Measurements from ENCODE around the gene METTL18. TPM values are rescaled to one million over a fixed set of nuclear protein-coding genes. Genes with fewer than 3 reads are reported as not detected.

The METTL18 gene
- total RNA-seq, 2 experiments from 2014 or later, result 11.6 to 13.3 TPM

- peaks cover 26% of the 10 kb centered on the region for H3K27me3 Mint-ChIP-seq
- no peaks in the 10 kb centered on the region for H3K4me1 Mint-ChIP-seq
- no peak for DNase-seq
- ATAC-seq, result no peak
- no peak overlapping the region for H3K4me3 Mint-ChIP-seq
- H3K9me3 Mint-ChIP-seq (ENCODE audit: low read depth), result no peaks in the 10 kb centered on the region
- no peak overlapping the region for H3K27ac Mint-ChIP-seq
- ChIA-PET POLR2A (interaction anchor here (0.6 kb wide), 1 partner anchor 92 kb away, joined by 4 read pairs; no protein-coding TSS in a partner anchor), CTCF (interaction anchor here (0.6 to 1.1 kb wide), 3 partner anchors 16 to 79 kb away, joined by 3 read pairs; no protein-coding TSS in a partner anchor)
- no peaks in the 10 kb centered on the region for H3K36me3 Mint-ChIP-seq (ENCODE audit: low read depth)
- intact Hi-C loops (cut with DNase I, micrococcal nuclease), result no loop called here
Observed at GRCh38 chr1:169785267-169785666, 9.4 kb downstream of the METTL18 start.

- CTCF ChIA-PET, result interaction anchor here (1.0 to 1.1 kb wide), 2 partner anchors 14 to 25 kb away, joined by 3 read pairs; no protein-coding TSS in a partner anchor
- Mint-ChIP-seq H3K4me3 (no peak overlapping the region), H3K4me1 (no peaks in the 10 kb centered on the region), H3K36me3 (ENCODE audit: low read depth) (no peaks in the 10 kb centered on the region), H3K27ac (no peak overlapping the region), H3K27me3 (peaks cover 26% of the 10 kb centered on the region), H3K9me3 (ENCODE audit: low read depth) (no peaks in the 10 kb centered on the region)
- intact Hi-C loops (cut with DNase I, micrococcal nuclease), result no loop called here
- POLR2A ChIA-PET, result no interaction called here
- no peak for ATAC-seq
- DNase-seq, result no peak
Observed at GRCh38 chr1:169784102-169784501, 10.6 kb downstream of the METTL18 start.

- H3K27me3 Mint-ChIP-seq, result peaks cover 26% of the 10 kb centered on the region
- no peaks in the 10 kb centered on the region for H3K4me1 Mint-ChIP-seq
- H3K27ac Mint-ChIP-seq, result no peak overlapping the region
- no peak overlapping the region for H3K4me3 Mint-ChIP-seq
- DNase-seq (no peak), ATAC-seq (no peak)
- no peaks in the 10 kb centered on the region for H3K9me3 Mint-ChIP-seq (ENCODE audit: low read depth)
- POLR2A ChIA-PET, result no interaction called here
- H3K36me3 Mint-ChIP-seq (ENCODE audit: low read depth), result no peaks in the 10 kb centered on the region
- intact Hi-C loops (cut with DNase I, micrococcal nuclease), result no loop called here
- CTCF ChIA-PET, result interaction anchor here (1.7 kb wide), 1 partner anchor 12 kb away, joined by 4 read pairs; no protein-coding TSS in a partner anchor
Observed at GRCh38 chr1:169782596-169782995, 12.1 kb downstream of the METTL18 start.

GRCh38 chr1:169779970-169780369 is 14.7 kb downstream of the METTL18 start:
- Mint-ChIP-seq H3K27me3 (peaks cover 12% of the 10 kb centered on the region), H3K4me1 (no peaks in the 10 kb centered on the region), H3K27ac (no peak overlapping the region), H3K4me3 (no peak overlapping the region), H3K9me3 (ENCODE audit: low read depth) (no peaks in the 10 kb centered on the region), H3K36me3 (ENCODE audit: low read depth) (no peaks in the 10 kb centered on the region)
- ATAC-seq (no peak), DNase-seq (no peak)
- intact Hi-C loops (cut with DNase I, micrococcal nuclease), result no loop called here
- ChIA-PET CTCF (no interaction called here), POLR2A (no interaction called here)

GRCh38 chr1:169779150-169779549 is 15.6 kb downstream of the METTL18 start:
- H3K4me1 Mint-ChIP-seq, result no peaks in the 10 kb centered on the region
- H3K36me3 Mint-ChIP-seq (ENCODE audit: low read depth), result no peaks in the 10 kb centered on the region
- ChIA-PET POLR2A (no interaction called here), CTCF (no interaction called here)
- no peaks in the 10 kb centered on the region for H3K9me3 Mint-ChIP-seq (ENCODE audit: low read depth)
- peaks cover 8% of the 10 kb centered on the region for H3K27me3 Mint-ChIP-seq
- no peak overlapping the region for H3K27ac Mint-ChIP-seq
- DNase-seq, result no peak
- intact Hi-C loops (cut with DNase I, micrococcal nuclease), result no loop called here
- H3K4me3 Mint-ChIP-seq, result no peak overlapping the region
- no peak for ATAC-seq

- CTCF ChIA-PET, result no interaction called here
- POLR2A ChIA-PET, result no interaction called here
- Mint-ChIP-seq H3K4me3 (no peak overlapping the region), H3K27me3 (no peaks in the 10 kb centered on the region), H3K9me3 (ENCODE audit: low read depth) (no peaks in the 10 kb centered on the region), H3K36me3 (ENCODE audit: low read depth) (no peaks in the 10 kb centered on the region), H3K27ac (no peak overlapping the region), H3K4me1 (no peaks in the 10 kb centered on the region)
- intact Hi-C loops (cut with DNase I, micrococcal nuclease), result no loop called here
- no peak for DNase-seq
- ATAC-seq, result no peak
Observed at GRCh38 chr1:169776440-169776839, 18.3 kb downstream of the METTL18 start.

GRCh38 chr1:169768161-169768560 is 26.5 kb downstream of the METTL18 start:
- ChIA-PET CTCF (interaction anchor here (0.6 kb wide), 1 partner anchor 1018 kb away, joined by 5 read pairs; no protein-coding TSS in a partner anchor), POLR2A (no interaction called here)

GRCh38 chr1:169765580-169766331 is 29.0 kb downstream of the METTL18 start:
- ChIA-PET CTCF (interaction anchor here (0.6 to 0.8 kb wide), 2 partner anchors 997 to 1130 kb away, joined by 3 read pairs; no protein-coding TSS in a partner anchor), POLR2A (no interaction called here)
- intact Hi-C loops (cut with DNase I, micrococcal nuclease), result no loop called here
- no peak for DNase-seq
- H3K27ac Mint-ChIP-seq, result no peak overlapping the region
- H3K27me3 Mint-ChIP-seq, result peaks cover 5% of the 10 kb centered on the region
- no peak overlapping the region for H3K4me3 Mint-ChIP-seq
- no peaks in the 10 kb centered on the region for H3K36me3 Mint-ChIP-seq (ENCODE audit: low read depth)
- no peak for ATAC-seq
- no peaks in the 10 kb centered on the region for H3K4me1 Mint-ChIP-seq
- no peaks in the 10 kb centered on the region for H3K9me3 Mint-ChIP-seq (ENCODE audit: low read depth)

More at GRCh38 chr1:169768161-169768560, 26.5 kb downstream of the METTL18 start:
- no peaks in the 10 kb centered on the region for H3K36me3 Mint-ChIP-seq (ENCODE audit: low read depth)
- intact Hi-C loops (cut with DNase I, micrococcal nuclease), result no loop called here
- H3K9me3 Mint-ChIP-seq (ENCODE audit: low read depth), result no peaks in the 10 kb centered on the region
- no peak for DNase-seq
- H3K27me3 Mint-ChIP-seq, result peaks cover 5% of the 10 kb centered on the region
- no peak for ATAC-seq
- no peak overlapping the region for H3K27ac Mint-ChIP-seq
- no peaks in the 10 kb centered on the region for H3K4me1 Mint-ChIP-seq
- no peak overlapping the region for H3K4me3 Mint-ChIP-seq

- H3K4me3 Mint-ChIP-seq, result no peak overlapping the region
- CTCF ChIA-PET, result no interaction called here
- ATAC-seq (no peak), DNase-seq (no peak)
- H3K36me3 Mint-ChIP-seq (ENCODE audit: low read depth), result no peaks in the 10 kb centered on the region
- peaks cover 5% of the 10 kb centered on the region for H3K27me3 Mint-ChIP-seq
- intact Hi-C loops (cut with DNase I, micrococcal nuclease), result no loop called here
- H3K27ac Mint-ChIP-seq, result no peak overlapping the region
- no peaks in the 10 kb centered on the region for H3K4me1 Mint-ChIP-seq
- H3K9me3 Mint-ChIP-seq (ENCODE audit: low read depth), result no peaks in the 10 kb centered on the region
- POLR2A ChIA-PET, result no interaction called here
Observed at GRCh38 chr1:169764919-169765318, 29.8 kb downstream of the METTL18 start.

GRCh38 chr1:169762699-169763098 is 32.0 kb downstream of the METTL18 start:
- POLR2A ChIA-PET, result no interaction called here
- CTCF ChIA-PET, result interaction anchor here (0.7 kb wide), 1 partner anchor 176 kb away, joined by 3 read pairs; no protein-coding TSS in a partner anchor
- Mint-ChIP-seq H3K36me3 (ENCODE audit: low read depth) (no peaks in the 10 kb centered on the region), H3K4me3 (no peak overlapping the region), H3K4me1 (no peaks in the 10 kb centered on the region), H3K27ac (no peak overlapping the region), H3K9me3 (ENCODE audit: low read depth) (peaks cover 2% of the 10 kb centered on the region), H3K27me3 (peaks cover 5% of the 10 kb centered on the region)
- DNase-seq, result no peak
- intact Hi-C loops (cut with DNase I, micrococcal nuclease), result no loop called here
- no peak for ATAC-seq

GRCh38 chr1:169759038-169759437 is 35.7 kb downstream of the METTL18 start:
- intact Hi-C loops (cut with DNase I, micrococcal nuclease), result no loop called here

GRCh38 chr1:169753549-169753948 is 41.2 kb downstream of the METTL18 start:
- POLR2A ChIA-PET, result no interaction called here
- H3K27ac Mint-ChIP-seq, result no peak overlapping the region

More at GRCh38 chr1:169759038-169759437, 35.7 kb downstream of the METTL18 start:
- Mint-ChIP-seq H3K27me3 (no peaks in the 10 kb centered on the region), H3K9me3 (ENCODE audit: low read depth) (peaks cover 2% of the 10 kb centered on the region), H3K27ac (no peak overlapping the region), H3K4me1 (no peaks in the 10 kb centered on the region), H3K4me3 (no peak overlapping the region), H3K36me3 (ENCODE audit: low read depth) (no peaks in the 10 kb centered on the region)
- DNase-seq (no peak), ATAC-seq (no peak)
- ChIA-PET POLR2A (no interaction called here), CTCF (interaction anchor here (1.3 kb wide), 1 partner anchor 10 kb away, joined by 4 read pairs; no protein-coding TSS in a partner anchor)

More at GRCh38 chr1:169753549-169753948, 41.2 kb downstream of the METTL18 start:
- Mint-ChIP-seq H3K4me1 (no peaks in the 10 kb centered on the region), H3K36me3 (ENCODE audit: low read depth) (no peaks in the 10 kb centered on the region), H3K4me3 (no peak overlapping the region), H3K9me3 (ENCODE audit: low read depth) (no peaks in the 10 kb centered on the region), H3K27me3 (no peaks in the 10 kb centered on the region)
- DNase-seq, result no peak
- peak; percentile 19 for ATAC-seq
- CTCF ChIA-PET, result no interaction called here
- intact Hi-C loops (cut with DNase I, micrococcal nuclease), result no loop called here

All from activated CD4-positive, alpha-beta T cell treated with anti-CD3 and anti-CD28 coated beads for 36 hours (primary cell).